ENCODE results near the gene PPP1R2B. TPM values are rescaled to one million over a fixed set of nuclear protein-coding genes. Genes with fewer than 3 reads are reported as not detected.

PPP1R2B gene
- total and polyA plus RNA-seq, 2 of the 4 experiments (the other 2 are of a cell fraction), result not detected

- dilution Hi-C loops (cut with HindIII; ENCODE audit: low sequenced_read_pairs, unreplicated experiment), result no loop called here
- intact Hi-C loops (cut with micrococcal nuclease), result no loop called here
- CTCF ChIA-PET, result interaction anchor here (0.6 to 1.2 kb wide), 2 partner anchors 15 to 1733 kb away, joined by 3 to 8 read pairs; no protein-coding TSS in a partner anchor
These were observed 15.3 kb downstream of the PPP1R2B start for GRCh38 chr5:156865427-156865826.

More at GRCh38 chr5:156865427-156865826, 15.3 kb downstream of the PPP1R2B start:
- H3K18ac ChIP-seq (ENCODE audit: low read depth, low read length), result no peak overlapping the region
- POLR2A ChIA-PET (ENCODE audit: unreplicated experiment), result interaction anchor here (0.6 kb wide), 1 partner anchor 623 kb away, joined by 10 read pairs; no protein-coding TSS in a partner anchor
- H3K79me1 ChIP-seq (ENCODE audit: low read depth in 1 of 2, low read length in 2 of 2), result no peaks in the 10 kb centered on the region
- in situ Hi-C loops (cut with MboI; ENCODE audit: low sequenced_read_pairs), result no loop called here
- DNase-seq (no peak), ATAC-seq (ENCODE audit: low read depth) (no peak)
- no peak overlapping the region for H3K9ac ChIP-seq (ENCODE audit: low read depth, low read length)
- H3K14ac ChIP-seq (replicated peaks; ENCODE audit: low read depth, low read length), result no peak overlapping the region
- H2BK15ac ChIP-seq (ENCODE audit: low read depth, low read length), result no peak overlapping the region
- no peak overlapping the region for H2AK9ac ChIP-seq (replicated peaks; ENCODE audit: low read depth, low read length, poor library complexity)
- no peaks in the 10 kb centered on the region for H3K9me1 ChIP-seq (ENCODE audit: insufficient read depth, low read length)
- no peaks in the 10 kb centered on the region for H3K27me3 ChIP-seq (ENCODE audit: control insufficient read depth, insufficient read depth, low read length)
- no peak overlapping the region for H4K91ac ChIP-seq (ENCODE audit: insufficient read depth, low read depth, low read length)
- no peak overlapping the region for H3K4me3 ChIP-seq (ENCODE audit: insufficient read depth, low read depth, low read length)
- H3K9me3 ChIP-seq (ENCODE audit: control insufficient read depth, insufficient read depth, low read length), result no peaks in the 10 kb centered on the region
- H3K27ac ChIP-seq (ENCODE audit: insufficient read depth, low read length), result no peak overlapping the region
- no peak overlapping the region for H2AK5ac ChIP-seq (ENCODE audit: low read depth, low read length)
- no peaks in the 10 kb centered on the region for H3K4me1 ChIP-seq (ENCODE audit: control insufficient read depth, insufficient read depth, low read length)
- no peak overlapping the region for H4K5ac ChIP-seq (ENCODE audit: low read depth, low read length)
- H3K4ac ChIP-seq (ENCODE audit: low read depth, low read length), result no peak overlapping the region
- no peak overlapping the region for H3K4me2 ChIP-seq (ENCODE audit: low read depth, low read length)
- no peak overlapping the region for H4K8ac ChIP-seq (ENCODE audit: low read depth in 2 of 2, low read length in 2 of 2)
- H2BK20ac ChIP-seq (ENCODE audit: low read depth, low read length), result no peak overlapping the region
- no peaks in the 10 kb centered on the region for H4K20me1 ChIP-seq (ENCODE audit: insufficient read depth, low read length)
- no peak overlapping the region for H2AFZ ChIP-seq (replicated peaks; ENCODE audit: low read length, poor library complexity)
- no peaks in the 10 kb centered on the region for H3K36me3 ChIP-seq (ENCODE audit: control insufficient read depth, insufficient read depth, low read length)
- no peak overlapping the region for H3K56ac ChIP-seq (ENCODE audit: extremely low read depth, insufficient read depth, low read length)
- H2BK120ac ChIP-seq (ENCODE audit: low read depth, low read length), result no peak overlapping the region
- H3K23ac ChIP-seq (ENCODE audit: low read depth, low read length), result no peak overlapping the region
- BruUV-seq (replicated peaks), result no TSS peak
- TF ChIP-seq RFX5 (IDR thresholded peaks at IDR 0.05; ENCODE audit: low read depth, low read length) (no peak), POLR2A (IDR thresholded peaks at IDR 0.05; ENCODE audit: low read depth, low read length) (no peak), MAFK (IDR thresholded peaks at IDR 0.05; ENCODE audit: low read depth, low read length) (no peak), FOS (IDR thresholded peaks at IDR 0.05; ENCODE audit: low read depth, low read length) (no peak), MXI1 (IDR thresholded peaks at IDR 0.05; ENCODE audit: borderline replicate concordance, low read depth, low read length) (no peak), CEBPB (IDR thresholded peaks at IDR 0.05; ENCODE audit: low read depth, low read length) (no peak), ELK1 (IDR thresholded peaks at IDR 0.05; ENCODE audit: borderline replicate concordance, low read depth, low read length) (no peak), NFE2L2 (IDR thresholded peaks at IDR 0.05; ENCODE audit: low read depth, low read length) (no peak), USF2 (IDR thresholded peaks at IDR 0.05; ENCODE audit: low read depth, low read length) (no peak), CTCF (conservative IDR thresholded peaks at IDR 0.05; ENCODE audit: low read depth, low read length) (no peak), SMC3 (IDR thresholded peaks at IDR 0.05; ENCODE audit: low read depth, low read length) (no peak), RCOR1 (IDR thresholded peaks at IDR 0.05; ENCODE audit: insufficient replicate concordance, low read length) (no peak), CHD1 (IDR thresholded peaks at IDR 0.05; ENCODE audit: low read depth, low read length) (no peak), BHLHE40 (IDR thresholded peaks at IDR 0.05; ENCODE audit: low read depth, low read length) (no peak), RAD21 (IDR thresholded peaks at IDR 0.05; ENCODE audit: low read length) (no peak), MAZ (IDR thresholded peaks at IDR 0.05; ENCODE audit: borderline replicate concordance, low read depth, low read length) (no peak)
- H2BK5ac ChIP-seq (ENCODE audit: low read depth, low read length, poor library complexity, severe bottlenecking), result no peak overlapping the region

Measured in IMR-90 (cell line).